AG09309 (cell line): ENCODE results near the gene DIABLO.
A peak's percentile ranks its signal among the peaks of the same experiment; 100 is the strongest.

Experiments used
- DNase-seq: peaks from one replicate; pipeline ENCODE4 v3.0.0-alpha.2; 2010; ENCODE audit warnings: low read depth
- H3K4me3 ChIP-seq: 2 replicates; pipeline ENCODE4 v1.5.1; 2011; ENCODE audit warnings: mild to moderate bottlenecking, low read depth, low read length, moderate library complexity; ENCODE audit not compliant: control insufficient read depth
- TF ChIP-seq, protein P1 (sequence below): IDR thresholded peaks from 2 replicates; pipeline ENCODE4 v1.5.1; 2011; ENCODE audit warnings: mild to moderate bottlenecking, low read depth, low read length, inconsistent platforms; ENCODE audit not compliant: insufficient read depth, control insufficient read depth; ENCODE audit errors: missing control alignments

DIABLO gene

DNA sequence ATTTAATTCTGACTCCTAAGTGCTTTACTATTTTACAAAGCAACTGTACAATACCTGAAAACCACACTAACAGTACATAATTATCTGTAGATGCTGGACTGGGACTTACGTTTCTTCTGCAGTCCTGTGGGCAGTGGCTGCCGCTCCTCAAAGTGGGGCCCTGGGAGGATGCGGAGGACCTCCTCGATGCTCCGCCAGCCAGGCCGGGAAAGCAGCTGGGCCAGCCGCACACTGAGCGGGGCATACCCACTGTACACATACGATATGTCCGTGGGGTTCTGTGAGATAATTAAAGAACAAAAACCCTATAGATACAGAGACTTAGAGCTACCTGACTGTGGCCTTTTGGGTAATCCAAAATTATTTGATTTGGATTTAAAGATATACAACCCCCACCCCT is 6.8 kb upstream of the DIABLO start:
- DNase-seq: no peak
- no peak overlapping the region for H3K4me3 ChIP-seq
- TF ChIP-seq, protein P1, sequence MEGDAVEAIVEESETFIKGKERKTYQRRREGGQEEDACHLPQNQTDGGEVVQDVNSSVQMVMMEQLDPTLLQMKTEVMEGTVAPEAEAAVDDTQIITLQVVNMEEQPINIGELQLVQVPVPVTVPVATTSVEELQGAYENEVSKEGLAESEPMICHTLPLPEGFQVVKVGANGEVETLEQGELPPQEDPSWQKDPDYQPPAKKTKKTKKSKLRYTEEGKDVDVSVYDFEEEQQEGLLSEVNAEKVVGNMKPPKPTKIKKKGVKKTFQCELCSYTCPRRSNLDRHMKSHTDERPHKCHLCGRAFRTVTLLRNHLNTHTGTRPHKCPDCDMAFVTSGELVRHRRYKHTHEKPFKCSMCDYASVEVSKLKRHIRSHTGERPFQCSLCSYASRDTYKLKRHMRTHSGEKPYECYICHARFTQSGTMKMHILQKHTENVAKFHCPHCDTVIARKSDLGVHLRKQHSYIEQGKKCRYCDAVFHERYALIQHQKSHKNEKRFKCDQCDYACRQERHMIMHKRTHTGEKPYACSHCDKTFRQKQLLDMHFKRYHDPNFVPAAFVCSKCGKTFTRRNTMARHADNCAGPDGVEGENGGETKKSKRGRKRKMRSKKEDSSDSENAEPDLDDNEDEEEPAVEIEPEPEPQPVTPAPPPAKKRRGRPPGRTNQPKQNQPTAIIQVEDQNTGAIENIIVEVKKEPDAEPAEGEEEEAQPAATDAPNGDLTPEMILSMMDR: no peak

DNA sequence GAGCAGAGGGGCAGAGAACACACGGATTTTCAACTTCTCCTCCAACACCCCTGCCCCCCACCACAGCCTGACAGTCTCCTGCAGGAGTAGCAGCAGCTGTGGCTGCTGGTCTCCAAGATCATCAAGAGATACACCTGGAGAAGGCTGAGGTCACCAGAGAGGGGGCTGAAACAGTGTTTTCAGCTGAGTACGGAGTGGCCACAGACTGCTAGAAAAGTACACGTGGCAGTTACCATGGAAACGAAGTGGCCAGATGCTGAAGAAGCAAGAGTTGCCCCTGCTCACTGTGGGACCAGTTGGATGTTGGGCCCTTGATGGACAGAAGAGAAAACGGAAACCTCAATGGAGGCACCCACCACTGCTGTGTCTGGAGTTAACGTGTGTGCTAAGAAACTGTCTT is 4.9 kb upstream of the DIABLO start:
- TF ChIP-seq, protein P1: no peak
- no peak for DNase-seq
- no peak overlapping the region for H3K4me3 ChIP-seq

DNA sequence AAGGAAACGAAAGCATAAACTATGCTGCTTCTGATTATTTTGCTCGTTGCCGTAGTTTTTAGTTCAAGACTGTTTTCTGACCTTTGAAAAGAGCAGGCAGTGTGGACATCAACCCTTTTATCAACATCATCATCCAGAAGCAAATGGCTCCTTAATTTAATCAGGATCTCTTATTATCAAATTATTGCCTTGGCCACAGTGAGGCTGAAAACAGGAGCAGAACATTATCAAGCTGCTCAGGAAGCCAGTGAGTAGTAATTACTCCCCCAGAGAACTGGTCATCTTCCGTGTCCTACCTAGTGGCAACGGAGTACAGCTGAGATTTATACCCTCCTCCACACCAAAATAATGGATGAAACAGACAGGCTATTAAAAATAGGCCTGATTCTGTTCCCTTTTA is 2.2 kb upstream of the DIABLO start:
- TF ChIP-seq, protein P1: no peak
- H3K4me3 ChIP-seq: no peak overlapping the region
- DNase-seq: no peak

DNA sequence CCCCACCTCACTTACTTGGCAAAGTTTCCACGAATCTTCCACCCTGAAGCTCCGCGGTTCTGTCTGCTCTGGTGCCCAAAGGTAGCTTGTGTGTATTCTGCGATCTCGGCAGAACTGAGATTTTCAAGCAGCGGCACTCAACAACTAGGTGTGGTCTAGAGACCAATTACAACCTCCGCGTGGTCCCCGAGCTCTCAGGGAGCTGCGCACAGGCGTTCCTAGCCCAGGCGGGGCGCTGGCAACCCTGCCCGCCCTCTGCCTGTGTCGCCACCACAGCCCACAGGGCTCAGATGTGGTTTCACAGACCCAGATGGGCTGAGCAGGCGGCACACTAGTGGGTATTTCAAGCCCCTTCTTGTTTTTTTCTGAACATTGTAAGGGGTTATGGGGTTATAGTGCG is 1.5 kb upstream of the DIABLO start:
- H3K4me3 ChIP-seq: no peak overlapping the region
- DNase-seq: no peak
- TF ChIP-seq, protein P1: no peak

DNA sequence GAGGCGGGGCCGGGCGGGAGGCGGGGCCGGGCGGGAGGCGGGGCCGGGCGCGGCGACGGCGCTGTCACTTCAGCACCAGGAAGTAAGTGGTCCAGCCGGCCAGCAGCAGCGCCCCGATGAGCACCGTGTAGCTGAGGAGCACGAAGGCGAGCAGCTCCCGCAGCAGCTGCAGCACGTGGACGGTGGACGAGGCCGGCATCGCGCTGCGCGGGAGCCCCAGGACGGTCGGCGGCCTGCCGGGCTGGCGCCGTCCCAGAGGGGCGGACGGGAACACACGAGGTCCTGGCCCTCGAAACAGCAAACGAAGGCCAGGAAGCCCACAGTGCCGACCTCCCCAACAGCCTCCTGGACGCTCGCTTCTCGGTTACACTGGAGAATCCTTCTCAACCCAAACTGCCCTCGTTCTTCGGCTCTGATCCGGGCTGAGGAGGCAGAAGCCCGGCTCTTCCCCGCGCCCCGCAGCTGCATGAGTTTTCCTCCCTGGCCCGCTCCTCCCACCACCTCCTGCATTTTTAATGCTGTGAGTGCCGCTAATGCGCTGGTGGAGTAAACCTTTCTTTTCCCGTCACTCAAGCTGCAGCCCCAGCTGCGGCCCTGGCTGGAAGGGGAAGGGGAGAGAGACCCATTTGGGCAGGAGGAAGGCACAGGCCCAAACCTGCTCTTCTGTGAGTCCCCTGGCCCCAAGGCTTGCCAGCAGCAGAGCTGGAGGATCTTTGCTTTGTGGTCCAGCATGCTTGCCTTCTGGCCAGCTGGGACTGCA is 694 bp upstream of the DIABLO start:
- no peak for DNase-seq
- H3K4me3 ChIP-seq: peak overlapping the region; percentile 6
- TF ChIP-seq, protein P1: no peak

DNA sequence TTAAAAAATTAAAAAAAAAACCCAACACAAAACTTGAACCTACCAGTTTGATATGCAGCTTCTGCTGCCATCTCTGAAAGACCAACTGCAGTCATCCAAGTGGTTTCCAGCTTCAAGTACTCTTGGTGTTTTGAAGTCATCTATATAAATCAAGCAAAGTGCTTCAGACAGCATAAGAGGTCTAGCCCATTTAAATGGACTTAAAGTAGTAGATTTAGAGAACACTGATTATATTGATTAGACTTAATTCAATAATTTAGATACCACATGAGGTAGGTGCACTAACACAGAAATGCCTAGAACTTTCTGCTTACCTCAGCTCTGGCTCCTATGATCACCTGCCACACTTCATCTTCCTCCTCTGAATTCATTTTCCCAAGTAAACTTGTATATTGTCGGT is 9.4 kb downstream of the DIABLO start:
- no peak overlapping the region for H3K4me3 ChIP-seq
- no peak for DNase-seq
- TF ChIP-seq, protein P1: no peak
